NCI-H1048 (cell line): ENCODE measurements around the gene PDZD11.
"Not testable (repeated sequence)": the region's sequence is repeated elsewhere in the genome, so short reads cannot be mapped to it uniquely, and the experiment has no call there.

Experiments
- DNase-seq: peaks from one replicate; lab custom pipeline; 2025; lab: John Stamatoyannopoulos, UW

Gene PDZD11

DNA sequence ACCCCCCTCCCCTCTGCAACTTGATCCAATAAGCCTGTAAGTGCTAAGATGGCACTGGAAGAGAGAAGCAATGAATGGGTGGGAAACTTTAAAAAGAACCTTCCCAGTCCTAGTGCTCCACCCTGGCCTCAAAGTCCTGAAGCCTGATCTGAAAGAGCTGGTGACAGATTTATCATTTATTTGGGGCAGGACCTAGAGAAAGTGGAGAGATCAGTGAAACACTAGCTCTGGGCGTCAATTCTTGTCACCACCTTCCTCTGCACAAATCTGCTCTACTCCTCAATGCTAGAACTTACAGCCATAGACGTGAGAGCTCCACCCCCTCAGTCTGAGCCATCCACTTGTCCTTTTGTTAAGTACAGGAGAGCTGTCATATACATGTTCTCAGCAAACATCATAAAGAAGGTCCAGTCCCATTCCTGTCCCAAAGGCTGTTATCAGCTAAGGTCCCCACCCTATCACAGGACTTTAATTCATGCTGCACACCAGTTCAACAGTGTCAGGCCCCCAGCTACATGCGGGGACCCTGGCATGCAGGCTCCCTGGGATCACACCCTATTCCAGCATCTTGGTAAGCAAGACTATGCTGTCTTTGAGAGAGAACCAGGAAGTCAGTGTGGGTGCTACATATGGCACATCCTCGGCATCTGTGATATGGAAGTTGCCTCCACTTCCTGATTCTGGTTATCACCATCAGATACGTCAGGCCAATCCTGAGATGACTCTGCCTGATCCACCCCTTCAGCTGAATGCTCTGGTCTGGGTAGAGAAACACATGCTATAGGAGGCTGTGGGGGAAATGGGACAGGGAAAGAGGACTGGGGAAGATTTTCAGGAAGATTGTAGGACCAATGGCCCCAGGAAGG lies 32.1 kb downstream of the PDZD11 start:
- no peak for DNase-seq

DNA sequence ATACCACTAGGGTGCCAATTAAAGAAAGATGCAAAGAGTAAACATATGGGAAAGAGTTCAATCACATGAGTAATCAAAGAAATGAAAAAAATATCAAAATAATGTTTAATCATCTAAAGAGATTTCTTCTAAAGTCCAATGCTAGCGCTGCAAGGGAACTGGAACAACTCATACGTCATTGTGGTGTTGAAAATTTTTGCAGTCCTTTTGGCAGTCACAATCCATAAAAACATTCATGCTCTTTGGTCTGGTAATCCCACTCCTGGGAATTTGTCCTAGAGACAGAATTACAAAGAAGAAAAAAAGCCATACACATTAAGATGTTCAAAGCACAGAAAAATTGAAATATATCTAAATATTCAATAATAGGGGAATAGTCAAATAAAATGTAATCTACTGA lies 34.3 kb downstream of the PDZD11 start:
- no peak for DNase-seq

DNA sequence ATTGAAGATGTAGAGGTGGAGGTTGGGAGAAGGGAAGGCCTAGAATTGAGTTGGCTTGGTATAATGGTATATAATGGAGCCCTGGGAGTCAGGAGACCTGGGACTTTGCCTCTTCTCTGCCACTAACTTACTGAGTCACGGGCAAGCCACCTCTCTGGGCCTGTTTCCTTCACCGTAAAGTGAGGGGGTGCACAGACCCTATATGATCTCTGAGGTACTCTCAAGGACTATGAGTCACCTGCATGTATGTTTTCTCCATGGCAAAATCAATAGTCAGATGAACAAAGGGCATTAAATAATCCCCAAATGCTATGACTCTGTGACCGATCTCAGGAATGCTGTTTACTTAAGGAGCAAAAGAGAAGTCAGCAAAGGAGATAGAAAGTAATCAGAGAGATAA lies 34.8 kb downstream of the PDZD11 start:
- no peak for DNase-seq

- DNase-seq = no peak
Measured at GRCh38 chrX:70254063-70254400, 35.7 kb downstream of the PDZD11 start.

DNA sequence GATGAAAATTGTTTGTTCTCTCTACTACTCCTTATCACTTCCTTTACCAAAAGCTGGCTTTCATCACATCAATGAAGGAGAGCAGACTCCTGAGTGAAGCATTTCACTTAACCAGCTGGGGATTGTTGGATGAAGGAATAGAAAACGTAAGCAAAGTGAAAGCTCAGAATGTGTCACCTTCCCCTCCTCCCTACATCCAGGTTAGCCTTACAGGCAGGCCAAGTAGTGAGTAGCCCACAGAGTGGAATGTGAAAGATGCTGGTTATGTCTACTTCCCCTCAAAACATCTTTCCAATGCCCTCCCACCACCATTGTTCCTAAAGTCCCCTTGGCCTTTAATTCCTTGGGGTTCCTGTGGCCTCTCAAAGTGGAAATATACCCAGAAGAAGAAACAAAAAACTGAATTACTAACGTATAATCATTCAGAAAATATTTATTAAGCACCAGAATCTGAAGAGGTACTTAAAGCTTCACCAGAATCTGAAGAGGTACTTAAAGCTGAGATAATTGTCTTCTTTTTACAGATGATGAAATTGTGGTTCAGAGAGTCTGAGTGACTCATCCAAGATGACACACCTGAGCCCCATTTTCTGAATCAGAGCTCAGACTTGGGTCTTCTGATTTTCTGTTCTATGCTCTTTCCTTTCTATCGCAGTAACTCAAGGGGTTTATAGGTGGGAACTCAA lies 36.2 kb downstream of the PDZD11 start:
- DNase-seq = no peak

DNA sequence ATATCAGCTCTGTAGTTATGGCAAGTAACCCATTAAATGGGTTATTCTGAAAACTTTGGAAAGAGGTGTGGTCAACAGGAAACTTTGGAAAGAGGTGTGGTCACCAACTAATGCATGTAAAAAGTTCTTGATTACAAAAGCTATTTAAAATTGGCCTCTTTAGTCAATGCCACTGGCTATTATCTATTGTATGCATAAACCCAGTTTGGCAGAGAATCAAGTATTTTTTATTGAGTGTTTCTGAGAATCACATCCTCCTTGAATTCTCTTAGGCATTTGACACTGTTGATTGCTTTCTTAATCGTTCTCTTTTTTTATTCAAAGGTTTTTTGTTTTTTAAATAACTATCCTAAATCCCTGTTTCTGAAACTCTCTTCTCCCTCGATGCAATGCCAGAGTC lies 37.2 kb downstream of the PDZD11 start:
- no peak for DNase-seq

GRCh38 chrX:70247252-70247651 lies 42.5 kb downstream of the PDZD11 start:
- no peak for DNase-seq

- no peak for DNase-seq
Measured at GRCh38 chrX:70244881-70245280, 44.8 kb downstream of the PDZD11 start.

- DNase-seq = not testable (repeated sequence)
Measured at GRCh38 chrX:70243601-70244000, 46.1 kb downstream of the PDZD11 start.

DNA sequence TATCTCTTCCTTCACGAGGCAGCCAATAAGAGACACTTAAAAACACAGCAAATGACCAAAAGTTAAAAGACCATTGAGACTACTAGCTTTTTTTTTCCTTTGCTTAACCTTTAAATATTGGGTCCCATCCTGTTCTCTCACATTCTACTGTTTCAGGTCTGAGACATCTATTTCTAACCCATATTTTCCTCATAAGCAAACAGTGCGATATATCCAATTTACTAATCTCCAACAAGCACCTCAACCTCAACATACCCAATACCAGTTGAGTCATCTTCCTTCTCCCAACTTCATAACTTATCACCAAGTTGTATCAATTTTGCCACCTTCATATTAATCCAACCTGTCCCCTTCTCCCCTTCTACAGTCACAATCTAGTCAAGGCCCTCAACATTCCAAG lies 48.2 kb downstream of the PDZD11 start:
- no peak for DNase-seq

GRCh38 chrX:70240751-70241150 lies 49.0 kb downstream of the PDZD11 start:
- DNase-seq = no peak
